Measurements from ENCODE around the gene TAB3. TPM values are rescaled to one million over a fixed set of nuclear protein-coding genes. Genes with fewer than 3 reads are reported as not detected.
"Not testable (repeated sequence)": the region's sequence is repeated elsewhere in the genome, so short reads cannot be mapped to it uniquely, and the experiment has no call there.

TAB3 gene
- total RNA-seq, 3 donors from 2014 or later, result 18.1 to 22.0 (median 19.3) TPM

- Mint-ChIP-seq H3K4me1 (ENCODE audit: low read depth) (peaks cover 18% of the 10 kb centered on the region), H3K4me3 (no peak overlapping the region), H3K9me3 (no peaks in the 10 kb centered on the region), H3K36me3 (ENCODE audit: insufficient read depth) (no peaks in the 10 kb centered on the region), H3K27me3 (ENCODE audit: low read depth) (no peaks in the 10 kb centered on the region)
- ATAC-seq (no peak), DNase-seq (no peak)
These were observed 67.9 kb downstream of the TAB3 start for GRCh38 chrX:30821116-30821515.

GRCh38 chrX:30819080-30819479 is 70.0 kb downstream of the TAB3 start:
- Mint-ChIP-seq H3K4me1 (ENCODE audit: low read depth) (peaks cover 3% of the 10 kb centered on the region), H3K36me3 (ENCODE audit: insufficient read depth) (no peaks in the 10 kb centered on the region), H3K9me3 (no peaks in the 10 kb centered on the region), H3K4me3 (no peak overlapping the region), H3K27me3 (ENCODE audit: low read depth) (no peaks in the 10 kb centered on the region)
- ATAC-seq, result no peak
- no peak for DNase-seq

- Mint-ChIP-seq H3K27me3 (ENCODE audit: low read depth) (no peaks in the 10 kb centered on the region), H3K4me3 (no peak overlapping the region), H3K9me3 (no peaks in the 10 kb centered on the region), H3K4me1 (ENCODE audit: low read depth) (no peaks in the 10 kb centered on the region), H3K36me3 (ENCODE audit: insufficient read depth) (no peaks in the 10 kb centered on the region)
- no peak for DNase-seq
- no peak for ATAC-seq
These were observed 73.0 kb downstream of the TAB3 start for GRCh38 chrX:30816079-30816478.

- Mint-ChIP-seq H3K9me3 (no peaks in the 10 kb centered on the region), H3K27me3 (ENCODE audit: low read depth) (no peaks in the 10 kb centered on the region), H3K4me3 (no peak overlapping the region), H3K4me1 (ENCODE audit: low read depth) (no peaks in the 10 kb centered on the region), H3K36me3 (ENCODE audit: insufficient read depth) (no peaks in the 10 kb centered on the region)
- ATAC-seq (no peak), DNase-seq (no peak)
These were observed 74.1 kb downstream of the TAB3 start for GRCh38 chrX:30814978-30815377.

- no peak for ATAC-seq
- no peaks in the 10 kb centered on the region for H3K4me1 Mint-ChIP-seq (ENCODE audit: low read depth)
- H3K9me3 Mint-ChIP-seq, result no peaks in the 10 kb centered on the region
These were observed 76.7 kb downstream of the TAB3 start for GRCh38 chrX:30812326-30812725.

GRCh38 chrX:30806187-30806728 is 82.8 kb downstream of the TAB3 start:
- Mint-ChIP-seq H3K4me1 (ENCODE audit: low read depth) (no peaks in the 10 kb centered on the region), H3K9me3 (no peaks in the 10 kb centered on the region), H3K36me3 (ENCODE audit: insufficient read depth) (no peaks in the 10 kb centered on the region), H3K27me3 (ENCODE audit: low read depth) (no peaks in the 10 kb centered on the region), H3K4me3 (no peak overlapping the region)
- ATAC-seq (no peak), DNase-seq (no peak)

More at GRCh38 chrX:30812326-30812725, 76.7 kb downstream of the TAB3 start:
- Mint-ChIP-seq H3K36me3 (ENCODE audit: insufficient read depth) (no peaks in the 10 kb centered on the region), H3K27me3 (ENCODE audit: low read depth) (no peaks in the 10 kb centered on the region), H3K4me3 (no peak overlapping the region)
- no peak for DNase-seq

- H3K36me3 Mint-ChIP-seq (ENCODE audit: insufficient read depth), result no peaks in the 10 kb centered on the region
- no peaks in the 10 kb centered on the region for H3K9me3 Mint-ChIP-seq
- H3K4me1 Mint-ChIP-seq (ENCODE audit: low read depth), result no peaks in the 10 kb centered on the region
- H3K4me3 Mint-ChIP-seq, result no peak overlapping the region
- DNase-seq, result no peak
- no peaks in the 10 kb centered on the region for H3K27me3 Mint-ChIP-seq (ENCODE audit: low read depth)
- ATAC-seq, result no peak
These were observed 84.6 kb downstream of the TAB3 start for GRCh38 chrX:30804462-30804861.

- H3K9me3 Mint-ChIP-seq, result no peaks in the 10 kb centered on the region
- H3K36me3 Mint-ChIP-seq (ENCODE audit: insufficient read depth), result no peaks in the 10 kb centered on the region
- ATAC-seq, result no peak
- no peaks in the 10 kb centered on the region for H3K4me1 Mint-ChIP-seq (ENCODE audit: low read depth)
- H3K27me3 Mint-ChIP-seq (ENCODE audit: low read depth), result no peaks in the 10 kb centered on the region
- DNase-seq, result no peak
- H3K4me3 Mint-ChIP-seq, result no peak overlapping the region
These were observed 88.2 kb downstream of the TAB3 start for GRCh38 chrX:30800901-30801300.

- Mint-ChIP-seq H3K36me3 (ENCODE audit: insufficient read depth) (no peaks in the 10 kb centered on the region), H3K4me1 (ENCODE audit: low read depth) (no peaks in the 10 kb centered on the region), H3K9me3 (no peaks in the 10 kb centered on the region), H3K4me3 (no peak overlapping the region), H3K27me3 (ENCODE audit: low read depth) (no peaks in the 10 kb centered on the region)
- DNase-seq (no peak), ATAC-seq (no peak)
These were observed 89.7 kb downstream of the TAB3 start for GRCh38 chrX:30799327-30799726.

- no peak overlapping the region for H3K4me3 Mint-ChIP-seq
- no peaks in the 10 kb centered on the region for H3K36me3 Mint-ChIP-seq (ENCODE audit: insufficient read depth)
- no peaks in the 10 kb centered on the region for H3K27me3 Mint-ChIP-seq (ENCODE audit: low read depth)
- no peaks in the 10 kb centered on the region for H3K4me1 Mint-ChIP-seq (ENCODE audit: low read depth)
- ATAC-seq (no peak), DNase-seq (no peak)
- H3K9me3 Mint-ChIP-seq, result no peaks in the 10 kb centered on the region
These were observed 90.2 kb downstream of the TAB3 start for GRCh38 chrX:30798810-30799209.

GRCh38 chrX:30797301-30797700 is 91.8 kb downstream of the TAB3 start:
- not testable (repeated sequence) for H3K27me3 Mint-ChIP-seq (ENCODE audit: low read depth); DNase-seq; H3K36me3 Mint-ChIP-seq (ENCODE audit: insufficient read depth); H3K9me3 Mint-ChIP-seq; H3K4me1 Mint-ChIP-seq (ENCODE audit: low read depth); ATAC-seq; H3K4me3 Mint-ChIP-seq

GRCh38 chrX:30795981-30796958 is 92.8 kb downstream of the TAB3 start:
- H3K4me1 Mint-ChIP-seq (ENCODE audit: low read depth), result no peaks in the 10 kb centered on the region
- H3K36me3 Mint-ChIP-seq (ENCODE audit: insufficient read depth), result no peaks in the 10 kb centered on the region
- H3K4me3 Mint-ChIP-seq, result no peak overlapping the region
- H3K27me3 Mint-ChIP-seq (ENCODE audit: low read depth), result no peaks in the 10 kb centered on the region
- no peaks in the 10 kb centered on the region for H3K9me3 Mint-ChIP-seq
- DNase-seq (no peak), ATAC-seq (no peak)

- H3K27me3 Mint-ChIP-seq (ENCODE audit: low read depth), result no peaks in the 10 kb centered on the region
- no peak for ATAC-seq
- DNase-seq, result no peak
- H3K4me1 Mint-ChIP-seq (ENCODE audit: low read depth), result no peaks in the 10 kb centered on the region
- no peak overlapping the region for H3K4me3 Mint-ChIP-seq
- no peaks in the 10 kb centered on the region for H3K9me3 Mint-ChIP-seq
- no peaks in the 10 kb centered on the region for H3K36me3 Mint-ChIP-seq (ENCODE audit: insufficient read depth)
These were observed 94.6 kb downstream of the TAB3 start for GRCh38 chrX:30794497-30794896.

GRCh38 chrX:30793767-30794103 is 95.3 kb downstream of the TAB3 start:
- H3K36me3 Mint-ChIP-seq (ENCODE audit: insufficient read depth), result no peaks in the 10 kb centered on the region
- H3K4me3 Mint-ChIP-seq, result no peak overlapping the region
- H3K27me3 Mint-ChIP-seq (ENCODE audit: low read depth), result no peaks in the 10 kb centered on the region
- no peaks in the 10 kb centered on the region for H3K4me1 Mint-ChIP-seq (ENCODE audit: low read depth)
- no peak for ATAC-seq
- H3K9me3 Mint-ChIP-seq, result no peaks in the 10 kb centered on the region
- no peak for DNase-seq

- Mint-ChIP-seq H3K27me3 (ENCODE audit: low read depth) (no peaks in the 10 kb centered on the region), H3K4me3 (no peak overlapping the region), H3K9me3 (no peaks in the 10 kb centered on the region), H3K36me3 (ENCODE audit: insufficient read depth) (no peaks in the 10 kb centered on the region), H3K4me1 (ENCODE audit: low read depth) (no peaks in the 10 kb centered on the region)
- ATAC-seq (no peak), DNase-seq (no peak)
These were observed 95.8 kb downstream of the TAB3 start for GRCh38 chrX:30793075-30793766.

All from activated T-cell treated with anti-CD3 and anti-CD28 coated beads, Interleukin-2, amount 50 U/mL, for 4 hours (primary cell).